Left ventricle myocardium inferior (tissue), 1 donor: ENCODE data around the gene PCDHGA7. TPM values are rescaled to one million over a fixed set of nuclear protein-coding genes. Genes with fewer than 3 reads are reported as not detected.
"Not testable (repeated sequence)": the region's sequence is repeated elsewhere in the genome, so short reads cannot be mapped to it uniquely, and the experiment has no call there.

Experiments
- DNase-seq: peaks from one replicate; pipeline ENCODE4 v3.0.0-alpha.2; 2020
- H3K27ac ChIP-seq: fragments of 200-600 bp; replicated peaks from 2 replicates; pipeline ENCODE4 v1.8.0; 2021
- H3K27me3 ChIP-seq: fragments of 200-600 bp; 2 replicates; pipeline ENCODE4 v1.8.0; 2021; ENCODE audit warnings: low read depth
- H3K36me3 ChIP-seq: fragments of 200-600 bp; 2 replicates; pipeline ENCODE4 v1.8.0; 2021
- H3K4me1 ChIP-seq: fragments of 200-600 bp; 2 replicates; pipeline ENCODE4 v1.8.0; 2021
- H3K4me3 ChIP-seq: fragments of 200-600 bp; 2 replicates; pipeline ENCODE4 v1.8.0; 2021; ENCODE audit warnings: mild to moderate bottlenecking, moderate library complexity
- H3K9me3 ChIP-seq: fragments of 200-600 bp; replicated peaks from 2 replicates; pipeline ENCODE4 v1.8.0; 2021
- CTCF ChIP-seq: fragments of 200-600 bp; IDR thresholded peaks from 2 replicates; pipeline ENCODE4 v1.8.0; 2021; ENCODE audit warnings: antibody characterized with exemption, mild to moderate bottlenecking, borderline replicate concordance
- intact Hi-C: fragments of 100-400 bp; cut with micrococcal nuclease; formaldehyde crosslinking; loops from one replicate; pipeline ENCODE4 v1.11.0; 2022
- total RNA-seq: library from RNA; stranded (reverse); fragmentation: NEBNext Ultra II Directional; extraction: Animal tissue kit (Norgen Biotek cat#: 25700); gene quantifications from one replicate; pipeline ENCODE4 v1.2.1, GENCODE V29; 2021
- donor health status: DM: no; HTN: yes; CAD: no; lungs with severe emphysema.

The PCDHGA7 gene
- total RNA-seq, 1 donor from 2014 or later: 5.8 TPM

- intact Hi-C loops: no loop called here
- Histone ChIP-seq H3K27me3 (no peaks in the 10 kb centered on the region), H3K9me3 (peaks cover 97% of the 10 kb centered on the region), H3K27ac (no peak overlapping the region), H3K36me3 (peaks cover 32% of the 10 kb centered on the region), H3K4me3 (peak overlapping the region; percentile 9), H3K4me1 (peaks cover 59% of the 10 kb centered on the region)
- TF ChIP-seq CTCF: no peak
- no peak for DNase-seq
These were observed 10.7 kb upstream of the PCDHGA7 start for GRCh38 chr5:141371572-141372475.

- intact Hi-C loops: no loop called here
- H3K4me3 ChIP-seq: peak within 1 kb of the TSS; percentile 52
- peaks cover 57% of the 10 kb centered on the region for H3K4me1 ChIP-seq
- no peaks in the 10 kb centered on the region for H3K27me3 ChIP-seq
- peak; percentile 62 for TF ChIP-seq CTCF
- H3K9me3 ChIP-seq: peaks cover 98% of the 10 kb centered on the region
- no peak within 1 kb of the TSS for H3K27ac ChIP-seq
- DNase-seq: no peak
- peaks cover 43% of the 10 kb centered on the region for H3K36me3 ChIP-seq
These were observed 8.7 kb upstream of the PCDHGA7 start, which contains the start of gene PCDHGA6 for GRCh38 chr5:141373673-141374317. PCDHGA6 (plus strand) TSS chr5:141373891; CDS start chr5:141374084, 193 bp downstream.

GRCh38 chr5:141374627-141375026 is 7.9 kb upstream of the PCDHGA7 start:
- no peak for DNase-seq
- peak overlapping the region; percentile 52 for H3K4me3 ChIP-seq
- TF ChIP-seq CTCF: no peak

GRCh38 chr5:141375444-141376155 is 6.9 kb upstream of the PCDHGA7 start:
- intact Hi-C loops, DNase-seq, H3K27me3 ChIP-seq, H3K27ac ChIP-seq, H3K4me3 ChIP-seq: not testable (repeated sequence)
- peaks cover 45% of the 10 kb centered on the region for H3K4me1 ChIP-seq
- H3K36me3 ChIP-seq: peaks cover 48% of the 10 kb centered on the region
- peaks cover 98% of the 10 kb centered on the region for H3K9me3 ChIP-seq

More at GRCh38 chr5:141374627-141375026, 7.9 kb upstream of the PCDHGA7 start:
- intact Hi-C loops: no loop called here
- Histone ChIP-seq H3K27ac (no peak overlapping the region), H3K27me3 (no peaks in the 10 kb centered on the region), H3K9me3 (peaks cover 98% of the 10 kb centered on the region), H3K4me1 (peaks cover 50% of the 10 kb centered on the region), H3K36me3 (peaks cover 43% of the 10 kb centered on the region)

GRCh38 chr5:141383345-141383744 is 803 bp downstream of the PCDHGA7 start:
- Histone ChIP-seq H3K27ac (no peak overlapping the region), H3K4me3 (peak overlapping the region; percentile 51), H3K36me3 (peaks cover 33% of the 10 kb centered on the region), H3K4me1 (peaks cover 7% of the 10 kb centered on the region), H3K27me3 (no peaks in the 10 kb centered on the region), H3K9me3 (peaks cover 96% of the 10 kb centered on the region)
- no peak for DNase-seq
- intact Hi-C loops: no loop called here
- no peak for TF ChIP-seq CTCF
